ENCODE data around the gene EVX1. TPM values are rescaled to one million over a fixed set of nuclear protein-coding genes. Genes with fewer than 3 reads are reported as not detected.

The EVX1 gene
- total RNA-seq, 1 donor from 2014 or later: not detected

DNA sequence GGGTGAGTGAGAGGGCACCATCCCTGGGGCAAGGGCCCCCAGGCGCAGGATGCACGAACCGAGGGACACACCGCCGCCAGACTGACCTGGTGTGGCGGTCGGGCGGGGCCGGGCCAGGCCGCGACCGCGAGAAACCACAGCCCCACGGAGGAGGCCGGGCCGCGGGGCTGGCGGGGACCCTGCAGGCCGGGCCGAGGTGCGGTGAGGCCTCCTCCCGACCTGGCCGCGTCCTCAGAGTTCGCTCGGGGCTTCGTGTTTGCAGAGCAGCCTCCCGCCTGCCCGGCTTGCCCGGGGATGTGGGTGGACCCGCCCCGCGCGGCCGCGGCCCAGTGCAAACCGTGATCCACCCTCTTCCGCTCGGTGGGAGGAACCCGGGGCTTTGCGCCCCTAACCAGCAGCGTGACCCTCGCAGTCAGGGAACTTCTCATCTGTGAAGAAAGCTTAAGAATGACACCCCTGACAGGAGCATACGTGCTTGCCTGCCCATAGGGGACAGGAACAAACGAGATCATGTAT, 22.1 kb upstream of the EVX1 start:
- intact Hi-C loops (cut with DNase I): no loop called here

DNA sequence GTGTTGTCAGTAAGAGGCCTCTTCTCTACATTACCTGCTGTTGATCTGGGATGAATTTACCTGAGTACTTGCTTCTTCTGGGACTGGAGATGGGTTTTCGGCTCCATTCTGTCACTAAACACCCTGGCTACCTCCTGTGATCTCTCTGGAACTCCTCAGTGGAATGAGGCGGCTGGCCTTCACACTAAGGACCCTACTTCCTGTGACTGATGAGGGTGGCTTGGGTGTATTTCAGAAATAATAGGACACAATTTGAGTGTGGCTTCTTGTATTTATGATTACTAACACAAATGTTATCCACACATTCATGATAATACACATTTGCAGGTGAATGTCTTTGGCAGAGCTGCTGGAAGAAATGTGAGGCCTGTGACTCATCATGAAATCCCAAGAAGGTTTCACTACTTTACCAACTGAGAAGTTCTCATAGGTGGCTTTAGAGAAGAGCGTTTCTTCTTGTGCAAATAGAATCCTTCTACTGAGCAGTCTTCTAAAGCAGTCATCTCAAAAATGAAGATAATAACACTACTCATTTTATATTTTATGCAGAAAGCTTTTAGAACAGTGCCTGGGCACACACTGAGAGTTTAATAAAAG, 21.3 kb upstream of the EVX1 start:
- no peak for DNase-seq
- intact Hi-C loops (cut with DNase I): no loop called here
- no peak for ATAC-seq (ENCODE audit: poor library complexity)

More for the DNA sequence above, 22.1 kb upstream of the EVX1 start:
- DNase-seq: no peak
- no peak for ATAC-seq (ENCODE audit: poor library complexity)

DNA sequence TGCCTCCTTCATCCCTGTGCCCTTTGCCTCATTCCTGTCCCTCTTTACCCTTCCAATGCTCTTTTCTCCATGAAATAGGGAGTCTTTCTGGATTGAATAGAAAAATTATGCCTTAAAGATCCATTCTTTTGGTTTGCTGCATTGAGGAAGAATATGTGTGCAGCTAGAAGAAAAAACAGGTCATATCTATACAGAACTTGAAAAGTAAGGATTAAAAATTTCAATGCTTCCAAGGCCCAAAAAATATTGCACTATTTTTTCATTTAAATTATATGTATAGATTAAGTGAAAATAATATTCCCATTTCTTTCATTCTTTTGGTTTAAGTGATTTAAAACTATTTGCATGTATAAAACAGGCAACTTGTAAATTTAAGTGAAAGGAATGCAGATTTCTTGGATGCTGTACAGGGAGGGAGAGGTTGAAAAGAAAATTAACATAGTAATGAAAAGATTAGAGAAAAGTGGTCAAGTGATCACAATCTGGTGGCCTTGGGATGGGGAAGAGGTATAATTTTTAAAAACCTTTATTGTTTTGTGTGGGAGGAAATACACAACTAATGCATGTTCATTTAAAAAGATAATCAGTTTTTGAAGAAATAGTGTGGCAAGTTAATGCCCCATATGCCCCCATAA, 18.5 kb upstream of the EVX1 start:
- no peak for ATAC-seq (ENCODE audit: poor library complexity)
- intact Hi-C loops (cut with DNase I): no loop called here
- no peak for DNase-seq

DNA sequence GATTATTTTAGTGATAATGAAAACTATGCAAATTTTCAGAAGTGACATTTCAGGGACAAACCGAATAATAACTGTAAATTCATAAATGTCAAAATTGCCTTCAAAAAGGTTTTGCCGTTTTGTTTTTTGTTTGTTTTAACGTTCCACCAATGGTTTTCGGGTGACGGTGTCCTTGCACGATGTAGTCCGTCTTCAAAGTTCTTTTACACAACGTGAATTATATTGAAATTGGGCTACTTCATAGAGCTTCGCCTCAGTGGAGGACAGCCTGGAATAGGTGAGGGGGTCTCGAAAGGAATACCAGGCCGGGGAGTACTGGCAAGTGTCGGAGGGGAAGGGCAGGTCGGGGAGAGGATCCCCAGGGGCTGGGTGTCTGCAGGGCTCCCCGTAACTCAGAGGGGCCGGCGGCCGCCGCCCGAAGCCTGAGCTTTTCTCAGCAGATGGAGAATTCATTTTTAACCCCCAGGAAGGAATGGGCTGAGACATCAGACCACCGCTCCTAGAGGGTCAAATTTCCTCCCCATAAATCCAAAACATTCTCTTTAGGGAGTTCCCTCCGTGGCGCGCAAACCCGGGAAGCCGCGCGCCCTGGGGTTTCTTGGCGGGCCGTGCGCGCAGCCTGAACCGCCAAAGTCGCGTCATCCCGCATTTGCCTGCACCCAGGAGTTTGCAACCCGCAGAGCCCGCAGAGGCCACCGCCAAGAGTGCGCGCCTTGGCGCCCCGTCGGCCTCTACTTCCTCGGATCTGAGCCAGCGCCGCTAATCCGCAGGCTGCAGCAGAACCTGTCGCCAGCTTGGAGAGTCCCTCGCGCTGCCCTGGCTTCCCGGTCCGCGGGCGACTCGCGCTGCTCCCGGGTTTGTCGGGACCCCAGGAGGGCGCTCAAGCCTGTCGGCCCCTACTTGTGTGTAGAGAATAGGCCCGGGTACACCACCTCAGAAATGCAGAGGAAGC, 17.3 kb upstream of the EVX1 start:
- no peak for DNase-seq
- no peak for ATAC-seq (ENCODE audit: poor library complexity)
- intact Hi-C loops (cut with DNase I): no loop called here

DNA sequence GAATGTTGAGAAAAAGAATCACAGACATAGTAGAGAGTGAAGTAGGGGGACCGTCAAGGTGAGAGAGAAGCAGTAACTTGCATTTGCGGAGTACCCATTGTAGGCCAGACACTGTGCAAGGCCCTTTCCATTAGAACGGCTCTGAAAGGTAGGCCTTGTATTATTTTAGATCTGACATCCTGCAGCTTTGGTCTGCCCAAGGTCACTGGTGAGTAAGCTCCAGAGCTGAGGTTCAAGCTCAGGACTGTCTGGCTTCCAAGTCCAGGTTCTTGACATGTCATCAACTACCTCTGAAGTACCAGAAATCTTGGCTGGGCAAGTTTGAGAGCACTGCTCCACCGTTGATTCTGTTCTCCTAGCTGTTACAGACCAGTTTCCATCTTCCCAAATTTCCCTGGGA, 13.2 kb upstream of the EVX1 start:
- intact Hi-C loops (cut with DNase I): no loop called here
- ATAC-seq (ENCODE audit: poor library complexity) (no peak), DNase-seq (no peak)

DNA sequence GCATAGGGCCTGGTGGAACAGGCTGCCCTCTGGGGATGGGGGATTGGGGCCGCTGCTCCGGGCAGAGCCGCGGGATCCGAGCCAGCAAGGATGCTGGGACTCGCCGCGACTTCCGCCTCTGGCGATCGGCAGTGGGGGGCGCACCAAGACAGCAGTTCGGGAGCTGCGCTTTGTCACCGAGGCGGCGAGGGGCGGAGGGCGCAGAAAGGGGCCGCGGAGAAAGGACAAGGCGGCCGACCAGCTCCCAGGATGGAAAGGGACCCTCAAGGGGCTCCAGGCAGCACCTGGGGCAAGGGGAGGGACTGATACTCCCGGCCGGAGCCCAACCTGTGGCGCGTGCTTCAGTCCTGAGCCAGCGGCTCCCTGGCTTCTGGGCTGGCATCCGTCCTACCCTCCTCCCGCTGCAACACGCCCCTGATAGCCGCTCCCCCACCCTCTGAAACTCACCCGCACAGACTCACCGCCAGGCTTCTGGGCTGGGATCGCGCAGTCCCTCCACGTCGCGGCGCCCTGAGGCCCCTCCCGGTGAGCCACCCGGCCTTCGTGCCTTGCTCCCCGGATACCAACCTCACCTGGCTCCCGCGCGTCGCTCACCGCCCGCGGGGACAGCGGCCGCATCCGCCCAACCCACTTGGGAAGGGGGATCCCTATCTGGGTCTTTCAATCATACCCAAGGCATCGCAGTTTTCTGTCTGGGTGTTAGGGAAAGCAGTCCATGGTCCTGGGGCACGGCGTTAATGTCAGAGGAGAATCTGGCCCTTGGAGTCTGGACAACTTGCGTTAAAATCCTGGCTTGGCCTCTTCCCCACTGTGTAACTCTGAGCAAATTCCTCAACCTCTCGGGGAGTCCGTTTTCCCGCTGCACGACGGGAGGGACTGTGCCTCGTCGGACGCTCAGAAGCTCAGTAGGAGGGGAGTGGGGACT, 7.0 kb upstream of the EVX1 start:
- intact Hi-C loops (cut with DNase I): no loop called here
- peak; percentile 75 for ATAC-seq (ENCODE audit: poor library complexity)

DNA sequence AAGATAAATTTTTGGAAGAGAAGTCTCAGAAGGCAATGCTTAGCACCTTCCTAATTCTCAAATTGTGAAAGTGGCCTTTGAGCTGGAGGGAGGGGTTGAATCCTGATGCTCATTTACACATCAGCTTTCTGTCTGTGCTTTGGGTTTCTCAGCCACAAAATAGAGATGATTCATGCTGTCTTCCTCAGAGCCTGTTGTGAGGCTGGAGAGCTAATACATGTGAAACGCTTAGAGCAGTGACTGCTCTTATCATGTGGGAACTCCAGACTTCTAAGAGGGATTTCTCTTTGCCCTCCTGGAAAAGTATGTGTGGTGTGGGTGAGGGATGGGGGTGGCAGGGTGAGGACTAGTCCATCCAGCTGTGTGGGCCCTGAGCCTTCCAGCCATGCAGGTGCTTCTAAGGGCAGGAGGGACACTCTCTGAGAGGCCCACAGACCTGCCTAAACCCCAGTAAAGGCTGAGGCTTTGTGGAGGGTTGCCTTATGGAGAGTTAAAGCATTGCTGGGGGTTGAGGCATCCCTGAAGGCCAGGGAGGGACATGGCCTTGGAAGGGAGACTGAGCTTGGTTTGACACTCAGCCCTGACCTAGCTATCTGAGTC, 4.8 kb upstream of the EVX1 start:
- intact Hi-C loops (cut with DNase I): no loop called here
- ATAC-seq (ENCODE audit: poor library complexity): no peak
- DNase-seq: no peak

More for the DNA sequence above, 7.0 kb upstream of the EVX1 start:
- DNase-seq: peak; percentile 71

DNA sequence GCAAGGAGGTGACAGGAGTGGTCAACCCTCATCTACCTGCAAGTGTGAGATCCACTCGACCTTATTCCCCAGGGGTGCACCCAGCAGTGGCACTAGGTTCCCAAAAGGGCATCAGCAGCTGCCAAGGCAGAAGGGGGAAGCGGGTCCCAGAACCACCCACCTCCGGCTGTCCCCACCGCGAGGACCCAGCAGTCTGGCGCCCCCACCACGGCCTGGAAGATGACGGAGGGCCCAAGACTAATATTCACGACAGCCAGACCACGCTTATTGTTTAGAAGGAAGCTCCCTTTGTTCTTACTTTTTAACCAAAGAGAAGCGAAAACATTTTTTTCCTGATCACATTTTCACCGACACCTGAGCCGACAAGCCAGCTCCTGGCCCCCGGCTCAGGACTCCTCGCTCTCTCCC, 3.6 kb upstream of the EVX1 start:
- ATAC-seq (ENCODE audit: poor library complexity): no peak
- intact Hi-C loops (cut with DNase I): no loop called here
- DNase-seq: no peak

DNA sequence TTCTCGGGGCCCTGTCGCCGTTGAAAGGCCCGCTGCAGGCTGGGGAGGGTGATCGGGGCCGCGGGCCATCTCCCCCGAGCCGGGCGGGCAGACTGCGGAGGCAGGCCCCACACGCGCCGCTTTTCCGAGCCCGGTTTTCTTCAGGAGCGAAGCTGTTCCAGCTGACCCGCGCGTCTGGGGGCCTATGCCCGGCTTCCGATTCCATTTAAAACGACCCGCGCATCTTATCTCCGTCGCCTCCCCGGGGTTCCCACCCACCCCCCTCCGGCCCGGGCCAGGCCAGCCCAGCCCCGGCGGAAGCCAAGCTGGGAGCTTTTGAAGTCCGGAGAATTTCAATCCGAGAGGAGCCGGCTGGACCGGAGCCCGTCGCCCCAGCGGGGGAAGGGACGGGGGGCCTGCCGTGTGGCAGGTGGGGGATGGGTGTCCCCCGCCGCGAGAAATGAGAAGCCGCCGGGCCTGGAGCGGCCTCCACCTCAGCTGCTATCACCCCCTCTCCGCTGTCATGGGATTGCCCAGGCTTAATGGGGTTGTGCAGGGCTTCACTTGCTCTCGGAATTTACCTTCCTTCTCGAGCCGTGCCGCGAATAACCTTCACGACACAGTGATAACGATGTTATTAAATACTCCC, 3.1 kb upstream of the EVX1 start:
- intact Hi-C loops (cut with DNase I): no loop called here
- DNase-seq (no peak), ATAC-seq (ENCODE audit: poor library complexity) (no peak)

DNA sequence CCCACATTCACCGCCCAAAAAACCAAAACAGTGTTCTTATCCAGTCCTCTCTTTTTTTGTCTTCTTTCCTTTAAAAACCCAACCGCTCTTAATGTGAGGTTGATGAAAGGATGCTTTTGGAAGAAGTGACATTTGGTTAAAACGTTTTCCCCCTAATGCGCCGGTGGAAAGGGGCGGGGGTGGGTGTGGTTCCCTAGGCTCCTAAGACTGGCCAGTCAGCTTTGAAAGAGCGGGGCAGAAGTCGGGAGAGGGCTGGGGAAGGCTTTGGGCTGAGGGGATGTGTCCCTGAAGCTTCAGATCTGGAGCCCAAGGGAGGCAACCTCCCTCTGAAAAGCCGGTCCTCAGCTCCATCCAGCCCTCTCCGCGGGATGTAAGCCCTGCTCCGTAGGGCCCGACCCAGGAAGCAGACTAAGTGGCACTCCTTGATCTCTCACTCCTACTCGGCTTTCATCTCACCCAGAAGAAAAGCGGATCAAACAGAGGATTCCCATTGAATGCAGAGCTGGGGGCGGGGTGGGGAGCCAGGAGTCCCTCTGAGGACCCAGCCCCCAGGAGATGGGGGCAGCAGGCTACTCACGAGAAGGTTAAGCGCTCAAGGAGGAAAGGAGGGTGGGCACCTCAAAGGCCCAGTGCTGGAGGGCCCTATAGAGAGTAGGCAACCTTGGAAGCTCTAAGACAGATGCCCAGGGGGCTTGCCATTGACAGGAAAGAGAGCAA, 2.4 kb upstream of the EVX1 start:
- intact Hi-C loops (cut with DNase I): no loop called here
- DNase-seq (no peak), ATAC-seq (ENCODE audit: poor library complexity) (no peak)

DNA sequence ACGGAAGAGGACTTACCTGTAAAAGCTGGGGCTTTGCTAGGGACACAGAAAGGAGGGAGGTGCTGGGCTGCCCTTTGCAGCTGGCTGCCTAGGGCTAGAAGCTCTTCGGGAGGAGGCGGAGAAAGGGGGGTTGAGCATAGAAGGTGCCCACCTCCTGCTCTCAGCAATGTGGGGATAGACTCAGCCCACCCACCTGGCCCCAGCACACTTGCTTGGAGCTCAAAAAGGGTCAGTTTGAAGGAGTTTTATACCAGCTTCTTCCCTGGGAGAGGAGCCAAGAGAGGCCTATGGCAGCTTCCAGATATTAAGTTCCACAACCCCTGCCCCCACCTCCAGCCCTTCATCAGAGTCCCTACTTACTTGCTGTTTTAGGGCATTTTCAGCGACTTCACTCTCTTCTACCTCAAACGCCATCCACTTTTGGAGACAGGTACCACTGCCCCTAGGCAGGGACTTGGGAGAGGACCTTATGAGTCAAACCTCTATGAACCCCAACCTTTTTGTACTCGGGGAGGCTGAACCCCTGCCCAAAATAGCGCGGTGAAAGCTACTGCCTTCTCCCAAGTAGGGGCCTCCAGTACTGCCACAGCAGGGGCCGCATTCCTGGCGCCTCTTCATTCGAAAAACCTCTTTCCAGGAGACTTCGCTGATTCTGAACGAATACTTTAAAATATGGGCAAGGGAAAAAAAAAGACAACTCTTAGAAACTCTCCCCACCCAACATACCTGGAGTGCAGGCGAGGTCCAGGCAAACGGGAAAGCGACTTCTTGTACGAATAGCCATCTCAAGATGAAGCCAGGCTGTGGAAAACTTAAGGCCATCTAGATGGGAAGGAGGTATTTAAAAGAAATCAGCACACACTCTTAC, 1.2 kb upstream of the EVX1 start:
- ATAC-seq (ENCODE audit: poor library complexity) (no peak), DNase-seq (no peak)
- intact Hi-C loops (cut with DNase I): no loop called here

DNA sequence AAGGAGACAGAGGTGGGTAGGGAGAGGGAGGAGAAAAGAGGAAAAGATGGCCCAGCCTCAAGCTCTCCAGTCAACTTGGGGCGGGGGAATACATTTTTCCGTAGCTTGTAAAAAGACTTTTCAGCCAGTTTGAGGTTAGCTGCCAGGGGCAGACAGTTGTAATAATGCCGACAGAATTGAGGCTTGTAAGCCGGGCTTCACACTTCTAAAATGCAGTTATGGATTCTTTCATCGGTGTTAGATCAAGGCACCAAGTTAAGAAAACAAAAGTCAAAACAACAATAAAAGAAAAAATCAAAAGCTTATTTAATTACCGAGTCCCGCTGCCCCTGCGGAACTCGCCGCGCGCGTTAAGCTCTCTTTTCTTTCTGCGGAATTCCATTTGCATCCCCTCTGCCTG, 448 bp upstream of the EVX1 start:
- ATAC-seq (ENCODE audit: poor library complexity) (no peak), DNase-seq (no peak)
- intact Hi-C loops (cut with DNase I): no loop called here

DNA sequence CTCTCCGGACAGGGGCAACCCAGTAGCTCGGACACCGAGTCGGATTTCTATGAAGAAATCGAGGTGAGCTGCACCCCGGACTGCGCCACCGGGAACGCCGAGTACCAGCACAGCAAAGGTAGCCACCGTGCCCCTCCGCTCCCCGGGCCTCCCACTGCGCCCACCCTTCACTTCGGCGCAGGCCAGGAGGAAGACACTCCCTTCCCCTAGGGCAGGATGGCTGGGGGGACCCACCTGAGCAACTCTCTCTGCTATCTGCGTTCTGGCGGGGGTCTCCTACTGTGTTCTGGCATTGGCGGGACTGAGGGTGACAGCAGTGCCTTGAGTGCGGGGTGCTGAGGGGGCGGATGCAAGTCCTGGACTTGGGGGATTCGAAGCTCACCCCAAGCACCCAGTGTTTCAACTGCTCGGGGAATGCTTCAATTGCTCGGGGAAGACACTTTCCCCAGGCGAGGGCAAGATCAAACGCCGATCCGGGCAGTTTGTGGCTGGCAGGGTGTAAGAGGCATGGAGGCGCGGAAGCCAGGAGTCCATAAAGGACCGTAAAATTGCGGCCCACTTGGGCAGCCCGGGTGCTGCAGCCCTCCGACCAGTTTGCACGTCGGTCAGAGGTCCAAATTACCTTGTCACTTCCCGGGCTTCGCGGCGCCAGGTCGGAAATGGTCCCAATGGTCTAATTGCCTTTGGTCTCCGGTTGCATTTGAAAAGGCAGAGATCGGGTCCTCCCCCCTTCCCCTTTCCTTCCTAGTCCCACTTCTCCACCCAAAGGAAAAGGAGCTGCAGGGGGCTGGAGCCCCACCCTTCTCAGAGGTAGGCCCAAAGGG, 950 bp downstream of the EVX1 start:
- no peak for ATAC-seq (ENCODE audit: poor library complexity)
- intact Hi-C loops (cut with DNase I): no loop called here
- DNase-seq: no peak

DNA sequence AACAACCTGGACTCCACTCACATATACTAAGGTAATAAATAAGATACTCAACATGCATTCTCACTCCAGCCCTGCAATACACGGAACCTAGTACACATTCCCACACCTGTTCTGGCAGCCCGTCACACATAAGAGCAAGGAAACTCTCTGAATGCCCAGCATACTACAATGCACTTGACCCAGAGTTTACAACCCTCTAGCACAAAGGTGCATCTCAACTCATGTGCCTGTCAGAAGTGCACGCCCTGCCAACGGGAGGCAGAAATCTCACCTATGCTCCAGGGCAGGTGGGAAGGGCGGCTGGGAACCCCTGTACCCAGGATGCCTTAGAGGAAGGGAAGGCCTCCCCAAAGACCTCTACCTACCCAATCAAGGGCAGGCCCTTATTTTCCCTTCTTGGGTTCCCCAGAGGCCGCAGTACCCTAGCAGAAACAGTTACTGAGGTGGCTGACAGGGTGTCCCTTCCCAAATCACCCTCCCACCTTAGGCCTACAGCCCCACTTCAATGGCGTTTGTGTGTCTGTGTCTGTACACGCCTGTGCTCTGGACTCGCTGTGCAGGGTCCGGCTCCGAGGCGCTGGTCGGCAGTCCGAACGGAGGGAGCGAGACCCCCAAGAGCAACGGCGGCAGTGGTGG, 2.0 kb downstream of the EVX1 start:
- intact Hi-C loops (cut with DNase I): no loop called here
- ATAC-seq (ENCODE audit: poor library complexity) (no peak), DNase-seq (no peak)
